ENCODE data around the gene TRMU.

TRMU gene

DNA sequence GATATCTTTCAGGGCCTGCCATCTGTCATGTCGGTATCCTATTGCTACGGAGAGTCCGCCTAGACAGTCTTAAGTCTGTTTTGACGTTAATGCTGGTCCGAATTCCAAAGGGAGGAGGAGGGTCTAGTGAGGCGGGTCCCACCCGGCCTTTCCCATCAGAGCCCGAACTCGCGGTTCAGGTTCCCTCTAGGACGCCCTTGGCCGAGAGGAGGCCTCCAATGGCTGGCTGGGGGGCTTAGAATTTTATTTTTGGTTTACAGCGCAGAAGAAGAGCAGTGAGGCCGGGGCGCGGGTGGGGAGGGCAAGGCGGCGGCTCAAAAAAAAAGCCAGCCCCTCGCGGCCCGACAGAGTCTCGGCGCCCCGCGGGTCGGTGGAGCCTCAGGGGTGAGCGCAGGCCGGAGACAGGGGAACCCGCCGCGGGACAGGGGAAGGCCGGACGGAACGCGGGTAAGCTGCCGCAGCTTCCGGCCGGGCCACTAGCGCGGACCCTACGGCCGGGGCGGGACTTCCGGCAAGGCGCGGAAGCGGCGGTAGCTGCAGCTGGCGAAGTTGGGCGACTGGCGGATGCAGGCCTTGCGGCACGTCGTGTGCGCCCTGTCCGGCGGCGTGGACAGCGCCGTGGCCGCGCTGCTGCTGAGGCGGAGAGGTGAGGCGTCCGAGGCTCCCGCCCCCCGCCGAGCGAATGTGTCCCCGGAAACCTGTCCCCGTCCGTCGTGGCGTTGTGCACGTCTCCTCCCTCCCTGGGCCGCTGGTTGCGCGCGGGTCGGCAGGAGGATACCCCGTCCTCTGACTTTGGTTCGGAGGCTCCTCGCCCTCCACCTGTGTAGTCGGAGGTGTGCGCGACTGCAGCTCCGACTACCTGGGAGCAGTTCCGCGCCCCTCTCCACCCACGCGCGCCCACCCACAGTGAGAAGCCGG lies at the start of gene TRMU:
Gene TRMU (plus strand): TSS at position 514 of the 918 bp plus-strand sequence. CDS start 51 bp downstream, at position 565.
- peak; percentile 78 for DNase-seq

GRCh38 chr22:46286006-46286405 lies 49.5 kb upstream of the TRMU start:
- no peak for DNase-seq

DNA sequence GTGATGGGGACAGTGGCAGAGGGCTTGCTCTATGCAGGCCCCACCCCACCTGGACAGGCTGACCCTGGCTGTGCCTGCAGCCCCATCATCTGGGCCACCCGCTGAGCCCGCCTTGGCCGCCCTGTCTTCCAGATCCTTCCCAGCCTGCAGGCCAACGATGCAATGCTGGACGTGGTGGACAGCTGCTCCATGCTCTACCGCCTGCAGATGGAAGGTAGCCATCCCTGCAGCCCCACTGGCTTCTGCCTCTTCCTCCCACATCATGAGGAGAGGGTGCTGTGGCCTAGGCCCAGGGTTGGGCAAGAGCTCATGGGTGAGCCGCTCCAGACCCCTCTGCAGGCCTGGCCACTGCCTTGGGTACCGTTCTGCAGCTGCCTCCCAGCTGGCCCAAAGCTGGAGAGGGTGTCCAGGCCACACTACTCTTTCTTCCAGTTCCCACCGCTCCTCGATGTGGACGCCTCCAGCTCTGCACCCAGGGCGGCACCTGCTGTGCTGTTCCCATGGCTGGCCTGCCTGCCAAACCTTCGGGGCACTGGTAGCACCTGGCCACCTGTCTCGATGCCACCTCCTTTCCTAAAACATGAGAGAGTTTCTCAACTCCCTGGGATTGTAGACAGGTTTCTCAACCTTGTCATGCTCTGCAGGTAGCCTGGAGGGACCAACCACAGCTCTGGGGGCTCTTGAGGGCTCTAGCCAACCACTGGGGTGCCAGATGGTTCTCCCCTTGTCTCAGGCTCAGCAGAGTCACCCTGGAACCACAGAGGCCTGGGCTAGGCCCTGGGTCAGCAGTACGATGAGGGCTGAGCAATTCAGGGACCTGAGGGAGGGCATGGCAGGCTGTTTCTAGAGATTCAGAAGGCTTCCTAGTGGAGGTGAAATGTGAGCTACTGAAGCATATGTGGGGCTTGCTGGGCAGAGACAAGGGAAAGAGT lies 48.3 kb upstream of the TRMU start:
- DNase-seq: no peak

DNA sequence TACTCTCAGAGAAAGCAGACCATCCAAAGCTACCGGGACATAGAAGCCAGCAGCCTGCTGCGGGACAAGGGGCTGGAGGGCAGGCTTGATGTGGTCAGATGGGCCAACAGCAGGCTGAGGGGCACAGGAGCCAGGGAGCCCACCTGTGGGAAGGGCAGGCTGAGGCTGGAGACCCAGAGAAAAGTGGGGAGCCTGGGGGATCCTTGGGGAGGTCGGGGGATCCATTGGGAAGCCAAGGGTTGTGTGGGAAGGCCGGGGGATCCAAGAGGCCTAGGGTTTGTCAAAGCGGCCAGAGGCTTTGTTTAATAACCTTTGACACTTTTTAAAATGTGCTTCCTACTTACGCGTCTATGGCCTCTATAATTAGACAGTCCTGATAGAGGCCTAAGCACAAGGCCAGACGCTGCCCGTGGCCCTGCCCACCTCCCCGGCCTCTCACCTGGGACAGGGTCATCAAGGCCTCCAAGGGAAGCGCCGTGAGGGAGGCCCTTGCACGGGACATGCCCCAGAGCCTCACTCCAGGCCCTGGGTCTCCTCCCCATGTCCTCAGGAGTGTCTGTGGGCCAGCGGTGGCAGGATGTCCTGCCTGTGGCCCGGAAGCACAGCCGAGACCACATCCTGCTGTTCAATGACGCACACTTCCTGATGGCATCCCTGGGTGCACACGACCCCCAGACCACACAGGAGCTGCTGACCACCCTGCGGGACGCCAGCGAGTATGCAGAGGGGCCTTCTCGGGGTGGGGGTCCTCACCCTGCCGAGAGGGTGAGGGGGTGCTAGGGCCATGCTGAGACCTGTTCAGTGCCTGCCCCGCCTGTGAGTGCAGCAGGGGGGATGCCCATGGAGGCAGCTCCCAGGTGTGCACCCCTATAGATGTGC lies 47.4 kb upstream of the TRMU start:
- DNase-seq: no peak

DNA sequence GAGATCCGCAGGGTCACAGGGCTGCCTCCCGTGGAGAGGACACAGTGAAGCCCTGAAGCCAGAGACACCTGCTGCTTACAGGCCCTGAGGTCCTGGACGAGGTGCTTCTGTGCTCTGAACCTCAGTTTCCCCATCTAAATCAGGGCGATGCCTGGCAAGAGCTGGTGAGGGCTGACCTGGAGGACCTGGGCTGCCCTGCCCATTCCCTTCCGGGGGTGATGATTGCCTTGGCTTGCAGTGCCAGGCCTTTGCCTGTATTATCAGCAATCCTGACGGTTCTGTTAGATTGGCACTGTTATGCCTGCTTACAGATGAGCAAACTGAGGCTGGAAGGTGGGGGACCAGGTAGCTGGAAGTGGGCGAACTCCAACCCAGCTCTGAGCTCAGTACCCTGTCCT lies 46.7 kb upstream of the TRMU start:
- DNase-seq: no peak

GRCh38 chr22:46289244-46289891 lies 46.1 kb upstream of the TRMU start:
- DNase-seq: no peak

GRCh38 chr22:46290121-46290842 lies 45.2 kb upstream of the TRMU start:
- no peak for DNase-seq

GRCh38 chr22:46290843-46291785 lies 44.4 kb upstream of the TRMU start:
- no peak for DNase-seq

- no peak for DNase-seq
Measured at GRCh38 chr22:46292173-46292572, 43.3 kb upstream of the TRMU start.

- DNase-seq: no peak
Measured at GRCh38 chr22:46292732-46293131, 42.8 kb upstream of the TRMU start.

DNA sequence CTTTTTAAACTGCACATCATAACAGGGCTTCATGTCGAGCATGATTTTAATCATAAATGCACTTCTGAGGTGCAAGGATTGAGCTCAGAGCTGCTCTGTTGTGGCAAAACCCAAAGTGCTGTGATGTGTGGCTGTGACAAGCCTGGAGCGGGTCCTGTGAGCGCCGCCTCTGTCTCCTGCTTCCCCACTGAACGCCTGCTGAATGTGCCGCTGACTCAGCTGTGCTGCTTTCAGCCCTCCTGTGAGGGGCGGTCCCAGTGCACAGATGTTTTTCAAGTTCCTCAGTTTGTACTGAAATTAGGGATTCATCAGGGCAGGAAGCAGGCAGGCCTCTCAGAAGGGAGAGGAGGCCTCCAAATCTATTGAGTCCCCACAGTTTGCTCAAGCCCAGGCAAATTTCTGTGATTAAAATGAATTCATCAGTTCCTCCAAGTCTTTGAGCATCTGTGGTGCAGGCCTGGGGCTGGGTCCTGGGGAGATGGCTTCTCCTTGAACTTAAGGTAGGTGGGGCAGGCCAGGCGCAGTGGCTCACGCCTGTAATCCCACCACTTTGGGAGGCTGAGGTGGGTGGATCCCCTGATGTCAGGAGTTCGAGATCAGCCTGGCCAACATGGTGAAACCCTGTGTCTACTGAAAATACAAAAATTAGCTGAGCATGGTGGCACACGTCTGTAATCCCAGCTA lies 41.8 kb upstream of the TRMU start:
- no peak for DNase-seq

DNA sequence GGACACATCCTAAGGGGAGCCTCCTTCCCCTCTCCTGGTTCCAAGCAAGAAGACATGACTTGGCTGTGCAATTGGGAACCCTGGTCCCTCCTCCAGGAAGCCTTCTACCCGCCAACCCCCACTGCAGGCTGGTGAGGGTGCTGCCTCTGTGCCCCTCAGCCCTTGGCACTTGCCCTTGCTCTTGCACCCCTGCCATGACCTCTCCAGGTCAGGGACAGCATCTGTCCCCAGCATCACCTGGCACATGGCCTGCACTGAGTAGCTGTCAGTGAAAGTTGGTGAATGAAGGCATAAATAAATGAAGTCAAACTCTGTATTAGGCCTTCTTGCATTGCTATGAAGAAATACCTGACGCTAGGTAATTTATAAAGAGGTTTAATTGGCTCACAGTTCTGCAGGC lies 40.7 kb upstream of the TRMU start:
- no peak for DNase-seq

DNA sequence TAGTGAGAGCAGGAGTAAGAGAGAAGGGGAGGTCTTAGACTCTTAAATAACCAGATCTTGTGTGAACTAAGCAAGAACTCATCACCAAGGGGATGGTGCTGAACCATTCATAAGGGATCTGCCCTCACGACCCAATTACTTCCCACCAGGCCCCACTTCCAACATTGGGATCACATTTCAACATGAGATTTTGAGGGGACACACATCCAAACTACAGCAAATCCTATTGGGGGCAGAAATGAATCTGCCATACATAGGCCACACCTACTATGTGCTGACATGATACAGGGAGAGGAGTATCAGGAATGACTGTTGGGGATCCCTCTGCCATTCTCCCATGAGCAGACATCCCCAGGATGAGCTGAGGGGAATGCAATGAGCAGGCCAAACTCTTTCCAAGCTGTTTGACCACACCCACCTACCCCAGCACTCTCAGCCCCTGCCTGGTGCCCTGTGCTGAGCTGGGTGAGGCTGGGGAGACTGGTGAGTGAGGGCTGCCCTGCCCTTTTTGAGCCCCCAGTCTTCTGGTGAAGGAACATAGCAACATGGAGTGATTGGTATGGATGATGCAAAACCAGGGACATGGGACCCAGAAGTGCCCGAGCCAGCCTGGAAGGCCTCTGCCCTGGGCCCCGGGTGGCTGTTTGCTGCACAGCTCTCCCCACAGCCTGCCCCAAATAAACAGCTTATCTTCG lies 40.1 kb upstream of the TRMU start:
- DNase-seq: no peak

GRCh38 chr22:46296257-46297150 lies 39.0 kb upstream of the TRMU start, which contains the start of gene GTSE1:
Gene GTSE1 (plus strand): TSS chr22:46296870. CDS start chr22:46297401, 531 bp downstream.
- peak; percentile 94 for DNase-seq

DNA sequence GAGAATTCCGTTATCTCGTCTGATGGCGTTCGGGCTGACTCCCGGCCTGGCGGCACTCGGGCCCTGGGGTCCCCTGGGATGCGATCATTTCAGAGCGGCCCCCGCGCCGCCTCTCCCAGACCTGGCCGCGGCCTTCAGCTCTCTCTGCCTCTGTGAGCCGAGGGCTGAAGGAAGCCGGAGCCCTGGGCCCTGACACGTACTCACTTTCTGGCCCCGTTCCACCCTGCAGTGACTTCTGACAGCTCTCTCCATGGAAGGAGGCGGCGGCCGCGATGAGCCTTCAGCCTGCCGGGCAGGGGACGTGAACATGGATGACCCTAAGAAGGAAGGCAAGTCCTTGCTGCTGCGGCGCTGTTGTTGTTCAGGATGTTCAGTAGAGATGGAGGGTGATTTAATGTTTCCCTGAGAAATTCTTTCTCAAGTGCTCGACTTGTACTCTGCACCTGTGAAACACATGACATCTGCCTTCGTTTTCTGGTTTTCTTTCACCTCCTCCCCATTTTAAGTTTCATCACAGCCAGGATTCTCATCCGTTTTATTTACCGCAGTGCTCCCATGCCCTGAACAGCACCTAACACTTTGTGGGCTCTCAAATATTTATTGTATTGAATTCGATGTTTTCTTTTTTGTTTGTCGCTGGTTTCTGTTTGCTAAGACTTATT lies 38.2 kb upstream of the TRMU start:
- no peak for DNase-seq

DNA sequence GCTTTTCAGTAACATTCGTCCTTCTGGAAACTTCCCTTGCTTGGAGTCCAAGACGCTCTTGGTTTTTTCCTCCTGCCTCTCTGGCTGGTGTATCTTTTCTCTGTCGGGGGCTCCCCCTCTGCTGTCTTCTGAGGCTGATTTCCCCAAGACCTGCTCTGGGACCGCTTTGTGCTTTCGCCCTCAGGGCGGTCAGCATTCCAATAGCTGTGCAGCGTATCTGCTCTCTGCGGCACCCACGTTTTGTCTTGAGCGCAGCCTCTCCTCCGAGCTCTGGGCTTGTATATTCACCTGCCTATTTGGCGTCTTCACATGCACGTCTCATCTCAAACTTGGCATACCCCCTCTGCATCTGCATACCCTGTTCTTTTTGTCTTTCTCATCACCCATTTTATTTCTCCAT lies 36.4 kb upstream of the TRMU start:
- no peak for DNase-seq

- DNase-seq: no peak
Measured at GRCh38 chr22:46300491-46300890, 35.0 kb upstream of the TRMU start.
